GM13976 (cell line): ENCODE results near the gene SEC24B.

Source experiments
- DNase-seq: peaks from one replicate; pipeline ENCODE4 v3.0.0; 2012; ENCODE audit warnings: low spot score
- CTCF ChIP-seq: IDR thresholded peaks from 2 replicates; pipeline ENCODE4 v1.5.1; 2012; ENCODE audit warnings: borderline replicate concordance, mild to moderate bottlenecking; ENCODE audit not compliant: insufficient read depth; ENCODE audit errors: extremely low read depth, missing control alignments, control extremely low read depth
- in situ Hi-C: fragments of 300-500 bp; cut with MboI; formaldehyde crosslinking; loops from one replicate; pipeline ENCODE4 v1.12.0; 2022; ENCODE audit warnings: low sequenced_read_pairs, mixed read lengths, inconsistent platforms; ENCODE audit not compliant: unreplicated experiment

Gene SEC24B

GRCh38 chr4:109425405-109425804, 8.2 kb upstream of the SEC24B start:
- in situ Hi-C loops = loop anchor here (5.0 to 10.0 kb wide), 2 partner anchors 379 to 562 kb away; partner anchors contain the start of gene CFI
- no peak for TF ChIP-seq CTCF
- DNase-seq = no peak

- no peak for TF ChIP-seq CTCF
- in situ Hi-C loops = loop anchor here (5.0 to 10.0 kb wide), 2 partner anchors 375 to 558 kb away; partner anchors contain the start of gene CFI
- no peak for DNase-seq
These were observed 4.1 kb upstream of the SEC24B start for GRCh38 chr4:109429545-109429944.

- DNase-seq = no peak
- in situ Hi-C loops = no loop called here
- TF ChIP-seq CTCF = no peak
These were observed 1.4 kb upstream of the SEC24B start for GRCh38 chr4:109432203-109432602.

- in situ Hi-C loops = no loop called here
- TF ChIP-seq CTCF = no peak
- no peak for DNase-seq
These were observed 919 bp upstream of the SEC24B start for GRCh38 chr4:109432696-109433095.

GRCh38 chr4:109434007-109434971, 674 bp downstream of the SEC24B start:
- in situ Hi-C loops = no loop called here
- peak; percentile 25 for DNase-seq
- no peak for TF ChIP-seq CTCF

GRCh38 chr4:109435635-109436034, 2.0 kb downstream of the SEC24B start:
- in situ Hi-C loops = no loop called here
- TF ChIP-seq CTCF = no peak
- DNase-seq = no peak
